ENCODE results near the gene GJD3. TPM values are rescaled to one million over a fixed set of nuclear protein-coding genes. Genes with fewer than 3 reads are reported as not detected.

GJD3 gene
- total RNA-seq, 2 experiments from 2014 or later: not detected

- Mint-ChIP-seq H3K36me3 (peaks cover 11% of the 10 kb centered on the region), H3K27me3 (no peaks in the 10 kb centered on the region), H3K9me3 (ENCODE audit: low read depth) (no peaks in the 10 kb centered on the region), H3K27ac (peak overlapping the region; percentile 76), H3K4me3 (no peak overlapping the region), H3K4me1 (peaks cover 65% of the 10 kb centered on the region)
- ATAC-seq (no peak), DNase-seq (no peak)
- CTCF ChIA-PET: interaction anchor here (0.5 to 1.8 kb wide), 4 partner anchors 10 to 1302 kb away, joined by 3 to 5 read pairs (median 4); no protein-coding TSS in a partner anchor
Observed at GRCh38 chr17:40347319-40348135, 17.0 kb downstream of the GJD3 start.

DNA sequence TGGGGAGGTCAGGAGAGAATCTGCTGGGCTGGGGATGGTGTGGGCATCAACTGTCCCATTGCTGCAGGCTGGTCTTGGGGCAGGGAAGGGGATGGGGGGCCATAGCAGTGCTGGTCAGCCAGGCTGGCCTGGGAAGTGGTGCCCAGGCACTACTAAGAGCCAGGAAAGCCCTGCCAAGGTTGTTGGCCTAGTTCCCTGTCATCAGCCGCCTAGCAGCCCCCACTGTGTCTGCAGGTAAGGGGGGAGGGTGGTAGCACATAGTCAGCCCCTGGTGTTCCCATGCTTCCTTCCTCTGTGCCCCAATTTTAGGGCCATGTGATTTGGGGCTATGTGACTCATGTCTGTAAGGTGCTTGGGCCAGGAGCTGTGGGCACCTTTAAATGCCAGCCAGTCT, 17.8 kb downstream of the GJD3 start:
- peaks cover 7% of the 10 kb centered on the region for H3K36me3 Mint-ChIP-seq
- H3K9me3 Mint-ChIP-seq (ENCODE audit: low read depth): no peaks in the 10 kb centered on the region
- no peak overlapping the region for H3K4me3 Mint-ChIP-seq
- DNase-seq (no peak), ATAC-seq (no peak)
- peak overlapping the region; percentile 48 for H3K27ac Mint-ChIP-seq
- H3K27me3 Mint-ChIP-seq: no peaks in the 10 kb centered on the region
- peaks cover 60% of the 10 kb centered on the region for H3K4me1 Mint-ChIP-seq
- CTCF ChIA-PET: interaction anchor here (1.5 to 3.4 kb wide), 3 partner anchors 8 to 29 kb away, joined by 4 to 21 read pairs (median 16); no protein-coding TSS in a partner anchor

DNA sequence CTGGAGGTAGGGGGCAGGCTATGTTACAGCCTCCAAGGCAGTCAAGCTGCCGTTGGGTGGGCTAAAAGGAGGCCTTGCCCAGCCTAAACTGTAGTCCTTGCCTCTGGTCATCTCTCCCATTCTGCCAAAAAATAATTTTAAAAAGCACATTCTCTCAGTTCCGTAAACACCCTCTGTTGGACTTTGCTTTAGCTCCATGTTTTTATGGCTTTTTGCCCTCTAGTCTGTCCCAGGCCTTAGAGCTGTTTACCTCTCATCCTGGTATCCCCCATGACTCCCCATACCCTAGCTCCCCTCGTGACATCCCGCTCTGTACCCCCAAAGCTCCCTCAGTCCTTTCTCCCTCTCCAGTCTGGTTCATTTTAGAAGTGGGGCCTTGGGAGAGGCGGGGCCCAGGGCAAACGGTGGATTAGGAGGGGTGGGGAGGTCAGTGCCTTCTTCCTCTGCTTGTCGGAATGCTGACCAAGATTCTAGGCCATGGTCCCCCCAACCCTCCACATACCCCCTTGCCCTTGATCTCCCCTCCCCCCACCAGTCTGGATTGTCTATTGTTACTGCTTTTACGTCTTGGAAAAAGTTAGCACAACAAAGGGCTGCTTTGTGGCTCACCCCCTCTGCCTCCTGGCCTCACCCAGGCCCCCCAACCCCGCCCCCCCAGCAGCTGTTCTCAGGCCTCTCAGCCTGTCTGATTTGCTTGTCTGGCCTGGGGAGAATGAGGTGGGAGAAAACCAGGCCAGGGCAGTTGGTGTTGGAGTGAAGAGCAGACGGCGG, 18.4 kb downstream of the GJD3 start:
- Mint-ChIP-seq H3K4me1 (peaks cover 61% of the 10 kb centered on the region), H3K27me3 (no peaks in the 10 kb centered on the region), H3K27ac (peak overlapping the region; percentile 49), H3K9me3 (ENCODE audit: low read depth) (no peaks in the 10 kb centered on the region), H3K4me3 (no peak overlapping the region), H3K36me3 (peaks cover 7% of the 10 kb centered on the region)
- no peak for ATAC-seq
- CTCF ChIA-PET: interaction anchor here (0.6 to 4.1 kb wide), 12 partner anchors 9 to 233 kb away, joined by 3 to 21 read pairs (median 4); no protein-coding TSS in a partner anchor
- DNase-seq: no peak

GRCh38 chr17:40345161-40345993, 19.2 kb downstream of the GJD3 start:
- no peak overlapping the region for H3K4me3 Mint-ChIP-seq
- H3K4me1 Mint-ChIP-seq: peaks cover 69% of the 10 kb centered on the region
- H3K27ac Mint-ChIP-seq: peak overlapping the region; percentile 56
- no peaks in the 10 kb centered on the region for H3K27me3 Mint-ChIP-seq
- H3K36me3 Mint-ChIP-seq: peaks cover 8% of the 10 kb centered on the region
- CTCF ChIA-PET: interaction anchor here (0.6 to 4.1 kb wide), 12 partner anchors 10 to 232 kb away, joined by 3 to 21 read pairs (median 4); no protein-coding TSS in a partner anchor
- ATAC-seq (peak; percentile 6), DNase-seq (no peak)
- H3K9me3 Mint-ChIP-seq (ENCODE audit: low read depth): no peaks in the 10 kb centered on the region

GRCh38 chr17:40344421-40345160, 19.9 kb downstream of the GJD3 start:
- Mint-ChIP-seq H3K4me3 (peak overlapping the region; percentile 21), H3K9me3 (ENCODE audit: low read depth) (no peaks in the 10 kb centered on the region), H3K27me3 (no peaks in the 10 kb centered on the region), H3K27ac (peak overlapping the region; percentile 34), H3K4me1 (peaks cover 73% of the 10 kb centered on the region), H3K36me3 (peaks cover 13% of the 10 kb centered on the region)
- CTCF ChIA-PET: interaction anchor here (1.5 to 4.1 kb wide), 5 partner anchors 8 to 41 kb away, joined by 3 to 21 read pairs (median 16); no protein-coding TSS in a partner anchor
- no peak for DNase-seq
- ATAC-seq: no peak

GRCh38 chr17:40343219-40344119, 21.1 kb downstream of the GJD3 start:
- Mint-ChIP-seq H3K4me1 (peaks cover 78% of the 10 kb centered on the region), H3K4me3 (peak overlapping the region; percentile 11), H3K27me3 (no peaks in the 10 kb centered on the region), H3K27ac (no peak overlapping the region), H3K36me3 (peaks cover 12% of the 10 kb centered on the region), H3K9me3 (ENCODE audit: low read depth) (no peaks in the 10 kb centered on the region)
- DNase-seq (no peak), ATAC-seq (no peak)
- CTCF ChIA-PET: interaction anchor here (1.2 to 4.1 kb wide), 5 partner anchors 9 to 40 kb away, joined by 3 to 21 read pairs (median 16); no protein-coding TSS in a partner anchor

- no peak for ATAC-seq
- Mint-ChIP-seq H3K27me3 (no peaks in the 10 kb centered on the region), H3K36me3 (peaks cover 19% of the 10 kb centered on the region), H3K4me3 (peak overlapping the region; percentile 41), H3K27ac (peak overlapping the region; percentile 7), H3K4me1 (peaks cover 79% of the 10 kb centered on the region), H3K9me3 (ENCODE audit: low read depth) (no peaks in the 10 kb centered on the region)
- CTCF ChIA-PET: interaction anchor here (1.2 to 4.1 kb wide), 2 partner anchors 17 to 39 kb away, joined by 4 to 20 read pairs; no protein-coding TSS in a partner anchor
- no peak for DNase-seq
Observed at GRCh38 chr17:40342504-40343218, 21.9 kb downstream of the GJD3 start.

- Mint-ChIP-seq H3K27me3 (no peaks in the 10 kb centered on the region), H3K4me1 (peaks cover 79% of the 10 kb centered on the region), H3K9me3 (ENCODE audit: low read depth) (no peaks in the 10 kb centered on the region), H3K4me3 (peak overlapping the region; percentile 68), H3K36me3 (peaks cover 22% of the 10 kb centered on the region), H3K27ac (peak overlapping the region; percentile 54)
- DNase-seq (no peak), ATAC-seq (no peak)
- CTCF ChIA-PET: interaction anchor here (1.1 to 2.7 kb wide), 6 partner anchors 14 to 191 kb away, joined by 3 to 27 read pairs (median 6); no protein-coding TSS in a partner anchor
Observed at GRCh38 chr17:40341808-40342503, 22.6 kb downstream of the GJD3 start.

DNA sequence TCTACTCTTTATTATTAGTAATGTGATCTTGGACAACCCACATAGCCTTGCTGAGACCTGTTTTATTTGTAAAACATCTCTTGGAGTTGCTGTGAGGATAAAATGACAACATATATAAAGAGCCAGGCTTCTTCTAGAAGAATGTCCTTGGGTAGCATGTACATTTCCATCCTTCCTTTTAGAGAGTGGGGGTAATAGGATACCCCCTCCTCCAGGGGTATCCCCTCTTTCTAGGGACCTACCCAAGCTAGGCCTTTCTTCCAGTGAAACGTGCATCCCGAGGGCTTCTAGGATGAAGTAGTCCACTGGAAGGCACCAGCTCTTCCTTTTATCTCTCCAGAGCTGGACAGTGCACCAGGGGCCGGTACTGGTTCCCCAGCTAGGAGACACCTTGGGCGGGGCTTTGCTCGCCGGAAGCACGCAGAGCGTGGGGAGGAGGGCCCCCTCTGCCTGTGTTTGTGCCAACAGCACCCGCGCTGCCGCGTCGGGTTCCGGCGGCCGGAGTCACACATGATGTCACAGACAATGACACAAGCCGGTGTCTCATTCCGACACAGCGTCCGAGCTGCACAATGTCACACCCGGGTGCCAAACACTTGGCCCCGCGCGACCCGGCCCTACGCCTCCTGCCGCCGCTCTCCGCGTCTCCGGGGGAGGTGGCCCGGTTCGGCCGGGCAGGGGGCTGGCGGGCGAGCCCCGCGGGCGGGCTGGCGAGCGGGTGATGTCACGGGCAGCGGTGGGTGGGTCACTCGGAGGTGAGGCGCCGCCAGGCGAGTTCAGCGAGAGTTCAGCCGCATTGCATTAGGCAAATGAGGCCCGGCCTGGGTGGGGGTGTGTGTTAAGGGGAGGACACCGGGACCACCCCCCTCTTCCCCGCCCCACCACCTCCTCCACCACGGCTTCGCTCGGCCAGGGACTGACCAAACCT, 23.4 kb downstream of the GJD3 start:
- CTCF ChIA-PET: interaction anchor here (0.8 to 2.7 kb wide), 11 partner anchors 10 to 192 kb away, joined by 3 to 27 read pairs (median 6); partner anchors contain the start of gene WIPF2
- H3K4me1 Mint-ChIP-seq: peaks cover 75% of the 10 kb centered on the region
- H3K27me3 Mint-ChIP-seq: no peaks in the 10 kb centered on the region
- peak overlapping the region; percentile 87 for H3K27ac Mint-ChIP-seq
- DNase-seq (peak; percentile 95), ATAC-seq (peak; percentile 91)
- no peaks in the 10 kb centered on the region for H3K9me3 Mint-ChIP-seq (ENCODE audit: low read depth)
- peak overlapping the region; percentile 68 for H3K4me3 Mint-ChIP-seq
- H3K36me3 Mint-ChIP-seq: peaks cover 22% of the 10 kb centered on the region

Measured in activated CD8-positive, alpha-beta memory T cell treated with anti-CD3 and anti-CD28 coated beads, Interleukin-2, amount 10 ng/mL, durations not matched to agents 7 days and 5 days (primary cell).